ENCODE results near the gene SH3TC2. TPM values are rescaled to one million over a fixed set of nuclear protein-coding genes. Genes with fewer than 3 reads are reported as not detected.

SH3TC2 gene
- total RNA-seq, 1 donor from 2014 or later = 0.41 TPM

GRCh38 chr5:149030838-149031397 lies 31.9 kb downstream of the SH3TC2 start:
- no peak for DNase-seq (ENCODE audit: low spot score in 2 of 2)
- FAIRE-seq = no peak

DNA sequence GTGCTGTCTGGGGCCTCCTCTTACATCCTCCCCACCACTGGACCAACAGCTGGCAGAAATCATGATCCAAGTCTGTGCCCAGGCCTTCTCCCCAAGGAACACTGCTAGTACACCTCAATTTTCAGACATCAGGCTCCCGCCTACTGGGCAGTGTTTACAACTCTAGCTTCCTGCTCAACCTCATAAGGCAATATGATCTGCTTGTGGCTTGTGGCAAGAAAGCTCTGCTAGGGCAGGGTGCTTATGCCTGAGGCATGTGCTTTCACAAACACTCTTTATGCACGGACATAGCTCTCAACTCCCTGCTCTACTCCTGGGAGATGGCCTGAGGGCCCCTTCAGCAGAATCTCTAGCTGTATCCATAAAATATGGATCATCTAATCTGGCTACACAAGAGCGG lies 32.5 kb downstream of the SH3TC2 start:
- DNase-seq (ENCODE audit: low spot score in 2 of 2) = no peak
- FAIRE-seq = no peak

DNA sequence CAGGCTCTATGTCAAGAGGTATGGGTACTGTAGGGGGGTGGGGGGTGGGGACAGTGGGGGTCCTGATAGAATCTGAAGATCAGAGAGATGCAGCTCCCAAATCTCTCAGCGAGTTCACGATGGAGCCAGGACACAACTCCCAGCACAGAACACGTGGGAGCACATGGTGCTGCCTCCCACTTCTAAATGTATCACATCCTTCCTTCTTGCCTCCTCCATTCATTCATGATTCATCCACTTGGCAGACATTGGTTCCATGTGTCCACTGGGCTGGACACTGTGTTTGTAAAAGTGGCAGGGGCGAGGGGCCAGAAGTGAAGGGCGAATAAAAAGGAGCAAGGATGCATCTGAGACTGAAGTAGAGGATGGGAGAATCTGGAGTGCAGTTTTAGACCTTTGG lies 33.9 kb downstream of the SH3TC2 start:
- FAIRE-seq (no peak), DNase-seq (ENCODE audit: low spot score in 2 of 2) (no peak)

GRCh38 chr5:149028161-149028560 lies 34.7 kb downstream of the SH3TC2 start:
- DNase-seq (ENCODE audit: low spot score in 2 of 2) (no peak), FAIRE-seq (no peak)

DNA sequence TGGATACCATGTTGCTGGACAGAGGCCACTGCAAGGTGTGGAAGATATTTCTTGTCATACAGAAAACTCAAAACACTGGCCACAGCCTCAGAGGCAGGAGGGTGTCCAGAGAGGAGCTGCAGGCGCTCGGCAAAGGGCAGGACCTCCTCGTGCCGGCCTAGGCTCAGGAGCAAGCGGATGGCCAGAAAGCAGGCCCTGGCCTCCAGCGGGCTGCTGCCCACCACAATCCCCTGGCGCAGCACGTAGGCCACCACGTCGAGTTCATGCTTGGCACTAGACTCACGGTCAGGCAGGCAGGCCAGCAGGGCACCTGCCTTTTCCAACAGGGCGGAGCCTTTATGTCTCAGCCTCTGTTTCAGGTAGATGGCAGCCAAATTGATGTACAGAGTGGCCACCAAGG lies 35.2 kb downstream of the SH3TC2 start:
- FAIRE-seq = no peak

GRCh38 chr5:149024943-149025342 lies 37.9 kb downstream of the SH3TC2 start:
- DNase-seq (ENCODE audit: low spot score in 2 of 2) = no peak
- FAIRE-seq = no peak

More for the DNA sequence above, 35.2 kb downstream of the SH3TC2 start:
- DNase-seq (ENCODE audit: low spot score in 2 of 2) = no peak

DNA sequence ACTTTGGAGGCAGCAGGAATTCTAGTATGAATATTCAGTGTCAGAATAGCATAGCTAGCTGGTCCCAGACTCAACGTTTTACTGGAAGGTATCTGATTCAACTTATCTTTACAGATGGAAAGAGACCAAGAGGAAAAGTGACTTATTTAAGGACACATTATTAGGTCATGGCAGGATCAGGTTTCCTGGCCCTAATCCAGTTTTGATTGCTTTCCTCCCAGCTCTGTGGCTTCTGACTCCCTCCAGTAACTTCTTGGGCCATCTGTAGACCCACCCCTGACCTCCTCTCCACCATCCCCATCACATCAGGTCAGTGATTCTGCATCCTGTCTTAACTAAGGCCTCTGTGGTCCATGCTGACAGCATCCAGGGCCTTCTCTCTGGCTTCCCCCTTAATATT lies 38.4 kb downstream of the SH3TC2 start:
- DNase-seq (ENCODE audit: low spot score in 2 of 2) = no peak
- no peak for FAIRE-seq

- DNase-seq (ENCODE audit: low spot score in 2 of 2) = no peak
- FAIRE-seq = no peak
These were observed 40.7 kb downstream of the SH3TC2 start for GRCh38 chr5:149022200-149022599.

DNA sequence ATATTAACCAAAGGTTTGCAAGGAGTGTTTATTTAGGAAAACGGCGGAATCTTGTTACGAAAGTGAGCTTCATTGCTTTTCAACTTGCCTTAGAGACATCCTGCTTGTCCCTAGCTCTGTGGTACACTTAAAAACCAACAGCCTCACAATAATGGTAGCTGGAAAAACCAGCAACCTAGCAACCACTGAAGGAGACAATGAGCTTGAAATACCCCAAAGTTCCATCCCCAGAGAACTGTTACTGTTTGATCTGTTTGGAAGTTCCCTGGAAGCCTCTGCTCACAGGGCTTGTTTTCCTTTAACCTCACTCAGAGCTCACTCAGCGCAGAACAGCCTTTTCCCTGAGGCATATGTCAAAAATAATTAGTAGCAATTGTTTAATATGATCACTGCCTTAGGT lies 43.2 kb downstream of the SH3TC2 start:
- no peak for DNase-seq (ENCODE audit: low spot score in 2 of 2)
- no peak for FAIRE-seq

DNA sequence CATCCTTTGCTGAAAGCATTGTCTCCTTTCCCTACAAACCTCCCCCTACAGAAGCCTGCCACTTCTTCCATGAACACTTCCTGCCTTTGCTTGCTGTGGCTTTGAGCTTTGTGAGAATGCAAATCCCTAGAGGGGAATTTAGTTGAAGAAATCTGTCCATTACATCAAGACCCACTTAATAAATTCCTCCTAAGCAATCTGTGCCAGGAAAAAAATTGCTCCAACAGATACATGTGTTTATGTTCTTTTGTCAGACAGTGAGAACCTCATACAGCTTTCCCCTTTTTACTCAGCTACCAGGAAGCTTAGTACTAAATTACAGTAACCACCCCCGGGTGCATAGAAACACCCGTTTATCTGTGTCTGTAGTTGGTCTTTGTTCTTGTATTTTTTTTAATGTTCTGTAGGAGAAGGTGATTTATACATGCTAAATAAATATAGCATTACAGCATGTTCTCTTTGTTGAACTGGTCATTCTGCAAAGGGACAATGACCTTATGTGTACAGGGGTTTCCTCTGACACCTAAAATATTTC lies 43.9 kb downstream of the SH3TC2 start:
- DNase-seq (ENCODE audit: low spot score in 2 of 2) (no peak), FAIRE-seq (no peak)

DNA sequence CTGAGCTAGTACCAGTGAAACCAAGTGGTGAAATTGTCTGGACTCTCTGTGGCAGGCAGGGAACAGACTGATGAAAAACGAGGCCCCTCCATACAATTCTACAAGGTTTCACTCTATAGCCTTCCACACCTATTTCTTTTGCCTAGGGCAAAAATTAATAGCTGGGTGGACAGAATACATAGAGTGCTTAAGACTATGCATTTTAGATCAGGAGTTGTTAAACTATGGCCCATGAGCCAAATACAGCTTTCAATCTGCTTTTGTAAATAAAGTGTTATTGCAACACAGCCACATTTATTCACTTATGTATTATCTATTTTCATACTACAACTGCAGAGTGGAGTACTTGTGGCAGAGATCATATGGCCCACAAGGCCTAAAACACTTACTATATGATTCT lies 45.2 kb downstream of the SH3TC2 start:
- DNase-seq (ENCODE audit: low spot score in 2 of 2) (no peak), FAIRE-seq (no peak)

GRCh38 chr5:149015561-149015960 lies 47.3 kb downstream of the SH3TC2 start:
- no peak for DNase-seq (ENCODE audit: low spot score in 2 of 2)
- no peak for FAIRE-seq

DNA sequence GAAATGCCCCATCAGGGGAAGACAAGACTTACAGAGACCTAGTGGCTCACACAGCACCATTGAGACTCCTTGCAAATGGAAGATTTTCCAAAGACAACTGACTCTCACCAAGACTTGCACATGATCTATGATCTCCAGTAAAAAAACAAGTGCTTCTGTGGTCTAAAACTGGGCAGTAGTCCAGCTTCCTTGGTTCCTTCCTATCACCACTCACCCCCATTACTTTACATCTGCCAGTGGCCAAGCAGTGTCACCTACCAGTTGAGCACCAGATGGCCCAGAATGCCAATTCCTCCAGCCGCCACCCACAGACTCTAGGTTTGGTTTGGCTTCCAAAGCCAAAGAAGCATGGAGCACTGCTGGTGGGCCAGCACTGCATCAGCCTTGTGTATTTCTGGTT lies 47.7 kb downstream of the SH3TC2 start:
- no peak for DNase-seq (ENCODE audit: low spot score in 2 of 2)
- no peak for FAIRE-seq

- FAIRE-seq (no peak), DNase-seq (ENCODE audit: low spot score in 2 of 2) (no peak)
These were observed 48.3 kb downstream of the SH3TC2 start for GRCh38 chr5:149014571-149015031.

DNA sequence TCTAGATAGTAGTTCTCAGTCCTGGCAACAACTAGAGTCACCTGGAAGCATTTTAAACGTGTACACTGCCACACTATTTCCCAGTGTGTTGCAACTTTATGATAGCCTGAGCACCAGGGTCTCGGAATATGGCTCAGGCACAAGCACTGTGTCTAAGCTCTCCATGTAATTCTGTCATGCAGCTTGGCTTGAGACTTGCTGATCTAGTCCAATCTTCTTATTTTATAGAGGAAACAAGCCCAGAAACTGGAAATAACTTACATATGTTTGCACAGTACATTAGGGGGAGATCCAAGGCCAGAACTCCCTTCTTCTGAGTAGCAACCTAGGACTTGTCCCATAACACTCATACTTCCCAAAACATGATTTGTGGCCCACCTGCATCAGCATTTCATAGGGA lies 49.1 kb downstream of the SH3TC2 start:
- FAIRE-seq (no peak), DNase-seq (ENCODE audit: low spot score in 2 of 2) (no peak)

- no peak for DNase-seq (ENCODE audit: low spot score in 2 of 2)
- no peak for FAIRE-seq
These were observed 50.5 kb downstream of the SH3TC2 start for GRCh38 chr5:149012350-149012749.

DNA sequence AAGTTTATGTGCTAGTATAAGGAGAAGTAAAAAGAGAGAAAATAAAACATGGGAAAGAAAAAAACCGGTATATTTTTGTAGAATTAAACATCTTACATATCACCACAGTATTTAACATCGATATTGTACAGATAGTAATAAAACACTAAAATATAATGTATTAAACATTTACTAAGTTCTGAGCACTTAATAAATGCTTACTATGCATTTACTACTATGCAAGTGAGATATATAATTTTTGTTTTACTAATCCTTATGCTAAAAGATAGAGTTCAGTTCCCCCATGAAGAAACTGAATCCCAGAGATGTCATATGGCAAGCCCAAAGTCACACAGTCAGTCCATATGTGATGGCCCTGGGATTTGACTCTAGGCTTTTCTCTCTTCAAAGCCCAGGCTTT lies 51.1 kb downstream of the SH3TC2 start:
- FAIRE-seq = no peak
- DNase-seq (ENCODE audit: low spot score in 2 of 2) = no peak

DNA sequence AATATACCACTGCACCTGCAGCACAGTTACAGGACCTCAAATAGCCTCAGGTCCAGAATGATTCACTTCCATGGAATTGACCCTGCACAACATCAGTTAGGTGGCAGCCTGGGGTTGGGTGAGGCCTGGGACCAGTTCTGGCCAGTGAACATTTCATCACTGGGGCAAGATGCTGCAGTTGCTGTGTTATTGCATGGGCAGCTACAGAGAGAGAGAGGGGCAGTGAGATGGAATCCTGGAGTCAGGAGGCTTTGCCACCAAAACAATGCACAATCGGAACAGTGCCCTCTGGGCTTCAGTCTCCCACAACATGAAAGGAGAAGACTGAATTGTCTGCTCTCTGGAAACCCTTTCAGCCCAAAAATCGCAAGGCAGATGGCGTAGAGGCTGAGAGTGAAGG lies 51.8 kb downstream of the SH3TC2 start:
- DNase-seq (ENCODE audit: low spot score in 2 of 2) = no peak
- FAIRE-seq = no peak

GRCh38 chr5:149007174-149007573 lies 55.7 kb downstream of the SH3TC2 start:
- DNase-seq (ENCODE audit: low spot score in 2 of 2) (no peak), FAIRE-seq (no peak)

DNA sequence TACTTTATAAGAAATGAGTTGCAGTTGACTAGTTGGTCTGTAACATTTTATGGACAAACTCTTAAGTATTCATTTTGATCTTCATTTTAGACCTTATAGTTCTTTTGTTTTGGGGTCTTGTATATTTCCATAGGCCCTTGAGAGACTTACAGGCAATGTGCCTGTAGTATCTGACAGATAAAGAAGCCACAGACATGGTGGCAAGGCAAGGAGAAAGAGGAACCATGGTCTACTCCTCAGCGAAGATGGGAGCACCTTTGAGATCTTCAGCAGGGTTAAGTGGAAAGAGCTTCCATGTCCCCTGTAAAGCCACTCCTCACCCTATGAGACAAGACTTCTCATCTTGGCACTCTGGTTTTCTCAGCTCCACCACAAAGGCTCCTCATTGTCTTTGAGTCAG lies 56.4 kb downstream of the SH3TC2 start:
- FAIRE-seq = no peak

GRCh38 chr5:149005077-149005892 lies 57.6 kb downstream of the SH3TC2 start:
- FAIRE-seq (no peak), DNase-seq (ENCODE audit: low spot score in 2 of 2) (no peak)

More for the DNA sequence above, 56.4 kb downstream of the SH3TC2 start:
- DNase-seq (ENCODE audit: low spot score in 2 of 2) = no peak

DNA sequence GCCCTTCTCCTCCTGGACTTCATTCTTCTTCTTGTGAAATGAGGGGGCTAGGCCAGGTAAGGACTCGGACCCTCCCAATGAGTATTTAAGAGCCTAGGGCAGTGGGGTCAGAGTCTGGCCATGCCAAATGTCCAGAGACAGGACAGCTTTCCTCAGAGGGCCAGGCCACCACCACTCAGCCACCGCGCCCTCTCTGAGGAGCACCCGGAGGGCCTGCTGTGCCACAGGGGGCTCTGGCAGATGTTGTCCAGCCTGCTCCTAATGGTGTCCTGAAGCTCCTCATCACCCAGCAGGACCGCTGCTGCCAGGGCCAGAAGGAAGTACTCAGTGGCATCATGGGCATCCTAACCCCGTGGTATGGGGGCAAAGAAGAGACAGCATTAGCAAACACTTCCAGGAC lies 58.3 kb downstream of the SH3TC2 start:
- no peak for DNase-seq (ENCODE audit: low spot score in 2 of 2)
- no peak for FAIRE-seq

Data from frontal cortex (tissue), 4 donors.